ENCODE measurements around the gene C10orf90. TPM values are rescaled to one million over a fixed set of nuclear protein-coding genes. Genes with fewer than 3 reads are reported as not detected.

Gene C10orf90
- total and polyA plus RNA-seq, 2 of the 8 experiments (the other 6 are each of a cell fraction or from before 2014, with no cell fraction given) = 0.21 TPM; not detected in 1

- TF ChIP-seq, protein P1, sequence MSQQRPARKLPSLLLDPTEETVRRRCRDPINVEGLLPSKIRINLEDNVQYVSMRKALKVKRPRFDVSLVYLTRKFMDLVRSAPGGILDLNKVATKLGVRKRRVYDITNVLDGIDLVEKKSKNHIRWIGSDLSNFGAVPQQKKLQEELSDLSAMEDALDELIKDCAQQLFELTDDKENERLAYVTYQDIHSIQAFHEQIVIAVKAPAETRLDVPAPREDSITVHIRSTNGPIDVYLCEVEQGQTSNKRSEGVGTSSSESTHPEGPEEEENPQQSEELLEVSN (IDR thresholded peaks at IDR 0.05) = no peak
- TF ChIP-seq HDAC6 (IDR thresholded peaks at IDR 0.05; ENCODE audit: low read depth, low read length) = no peak
Measured at GRCh38 chr10:126618466-126618865, 52.0 kb downstream of the C10orf90 start (continued).

Data from H1 (cell line).